Endodermal cell (in vitro differentiated cells): ENCODE measurements around the gene RASA2. TPM values are rescaled to one million over a fixed set of nuclear protein-coding genes. Genes with fewer than 3 reads are reported as not detected.

ENCODE experiments used
- DNase-seq: peaks from one replicate; pipeline ENCODE4 v3.0.0-alpha.2; 2017
- H3K27ac ChIP-seq: 2 replicates; pipeline ENCODE4 v1.5.1; 2013; ENCODE audit warnings: mild to moderate bottlenecking, low read depth, low read length, moderate library complexity
- H3K27me3 ChIP-seq: 2 replicates; pipeline ENCODE4 v1.6.1; 2013; ENCODE audit warnings: mild to moderate bottlenecking, low read length, moderate library complexity; ENCODE audit not compliant: insufficient read depth, control insufficient read depth, poor library complexity, severe bottlenecking
- H3K36me3 ChIP-seq: 2 replicates; pipeline ENCODE4 v1.7.0; 2013; ENCODE audit warnings: mild to moderate bottlenecking, low read length, moderate library complexity; ENCODE audit not compliant: control insufficient read depth, insufficient read depth
- H3K4me1 ChIP-seq: one replicate; pipeline ENCODE4 v1.7.0; 2013; ENCODE audit warnings: low read length; ENCODE audit not compliant: control insufficient read depth, insufficient read depth
- H3K4me3 ChIP-seq: 2 replicates; pipeline ENCODE4 v1.5.1; 2013; ENCODE audit warnings: mild to moderate bottlenecking, low read length, moderate library complexity
- H3K9ac ChIP-seq: 2 replicates; pipeline ENCODE4 v1.6.1; 2013; ENCODE audit warnings: mild to moderate bottlenecking, low read length, moderate library complexity; ENCODE audit not compliant: poor library complexity, severe bottlenecking; ENCODE audit errors: extremely low read depth
- H3K9me3 ChIP-seq: 2 replicates; pipeline ENCODE4 v1.6.1; 2013; ENCODE audit warnings: mild to moderate bottlenecking, low read length, moderate library complexity; ENCODE audit not compliant: control insufficient read depth
- H3K27ac Mint-ChIP-seq: 2 replicates; pipeline ENCODE4 v1.8.0; 2020; ENCODE audit warnings: mixed read lengths
- H3K27me3 Mint-ChIP-seq: 2 replicates; pipeline ENCODE4 v1.8.0; 2021; ENCODE audit warnings: mild to moderate bottlenecking, mixed read lengths; ENCODE audit not compliant: insufficient read depth
- H3K36me3 Mint-ChIP-seq: 2 replicates; pipeline ENCODE4 v1.8.0; 2020; ENCODE audit warnings: low read depth, mixed read lengths
- H3K4me1 Mint-ChIP-seq: 2 replicates; pipeline ENCODE4 v1.8.0; 2020; ENCODE audit warnings: mixed read lengths
- H3K4me3 Mint-ChIP-seq: 2 replicates; pipeline ENCODE4 v1.8.0; 2020; ENCODE audit warnings: mild to moderate bottlenecking, moderate library complexity, mixed read lengths
- H3K9me3 Mint-ChIP-seq: 2 replicates; pipeline ENCODE4 v1.8.0; 2020; ENCODE audit warnings: mild to moderate bottlenecking, mixed read lengths
- WGBS, 2 experiments: methylation state at CpG; one replicate each; pipeline versions ENCODE4 v1.1.5 to v1.1.7; 2013; ENCODE audit warnings: missing lambda C conversion rate in 2 of 2, mixed read lengths in 1 of 2; ENCODE audit not compliant: insufficient coverage in 1 of 2, insufficient read length in 1 of 2; 5-methylcytosine and 5-hydroxymethylcytosine counted together
- total RNA-seq, 2 donors: library from RNA; stranded (reverse); fragmentation: NEBNext Ultra II Directional in 1 of 2; extraction: Animal tissue kit (Norgen Biotek cat#: 25700) in 1 of 2; gene quantifications; 2 replicates in 1 of 2; 3 replicates in 1 of 2; pipeline ENCODE4 v1.2.1, GENCODE V29; 2021
- TF ChIP-seq, protein P1 (sequence below): fragments of 200-600 bp; sonication (generic); conservative IDR thresholded peaks from 2 replicates; pipeline ENCODE4 v1.5.0; 2021; ENCODE audit warnings: antibody characterized with exemption, mild to moderate bottlenecking

The RASA2 gene
- total RNA-seq, 2 donors from 2014 or later, result 20.5 to 25.0 TPM

DNA sequence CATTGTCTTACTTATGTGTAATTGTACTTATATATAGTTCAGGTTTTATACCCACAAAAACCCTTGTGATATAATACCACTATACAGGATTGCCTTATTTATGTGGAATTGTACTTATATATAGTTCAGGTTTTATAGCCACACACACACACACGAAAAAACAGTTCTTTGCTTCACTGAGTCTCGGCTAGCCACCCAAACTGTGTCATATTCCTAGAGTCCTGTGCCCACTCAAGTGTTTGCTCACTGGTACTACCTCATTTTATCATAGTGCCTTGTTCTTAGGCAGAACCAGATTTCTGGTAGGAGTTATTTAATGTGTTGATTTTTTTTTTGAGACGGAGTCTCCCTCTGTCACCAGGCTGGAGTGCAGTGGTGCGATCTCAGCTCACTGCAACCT is 12.5 kb downstream of the RASA2 start:
- peaks cover 11% of the 10 kb centered on the region for H3K36me3 ChIP-seq
- TF ChIP-seq, protein P1, sequence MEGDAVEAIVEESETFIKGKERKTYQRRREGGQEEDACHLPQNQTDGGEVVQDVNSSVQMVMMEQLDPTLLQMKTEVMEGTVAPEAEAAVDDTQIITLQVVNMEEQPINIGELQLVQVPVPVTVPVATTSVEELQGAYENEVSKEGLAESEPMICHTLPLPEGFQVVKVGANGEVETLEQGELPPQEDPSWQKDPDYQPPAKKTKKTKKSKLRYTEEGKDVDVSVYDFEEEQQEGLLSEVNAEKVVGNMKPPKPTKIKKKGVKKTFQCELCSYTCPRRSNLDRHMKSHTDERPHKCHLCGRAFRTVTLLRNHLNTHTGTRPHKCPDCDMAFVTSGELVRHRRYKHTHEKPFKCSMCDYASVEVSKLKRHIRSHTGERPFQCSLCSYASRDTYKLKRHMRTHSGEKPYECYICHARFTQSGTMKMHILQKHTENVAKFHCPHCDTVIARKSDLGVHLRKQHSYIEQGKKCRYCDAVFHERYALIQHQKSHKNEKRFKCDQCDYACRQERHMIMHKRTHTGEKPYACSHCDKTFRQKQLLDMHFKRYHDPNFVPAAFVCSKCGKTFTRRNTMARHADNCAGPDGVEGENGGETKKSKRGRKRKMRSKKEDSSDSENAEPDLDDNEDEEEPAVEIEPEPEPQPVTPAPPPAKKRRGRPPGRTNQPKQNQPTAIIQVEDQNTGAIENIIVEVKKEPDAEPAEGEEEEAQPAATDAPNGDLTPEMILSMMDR, result no peak
- H3K27ac ChIP-seq, result no peak overlapping the region
- H3K27ac Mint-ChIP-seq, result no peak overlapping the region
- no peak for DNase-seq
- no peak overlapping the region for H3K9ac ChIP-seq
- no peaks in the 10 kb centered on the region for H3K4me1 ChIP-seq
- H3K9me3 ChIP-seq, result no peaks in the 10 kb centered on the region
- H3K4me1 Mint-ChIP-seq, result peaks cover 5% of the 10 kb centered on the region
- H3K27me3 ChIP-seq, result no peaks in the 10 kb centered on the region
- H3K4me3 ChIP-seq, result no peak overlapping the region
- no peaks in the 10 kb centered on the region for H3K9me3 Mint-ChIP-seq
- H3K27me3 Mint-ChIP-seq, result no peaks in the 10 kb centered on the region
- no peak overlapping the region for H3K4me3 Mint-ChIP-seq
- peaks cover 2% of the 10 kb centered on the region for H3K36me3 Mint-ChIP-seq
- 97% methylated on average over 4 of the region's 4 CpGs; no CpG with 5 or more reads in 1 of the 2 experiments for WGBS, 2 experiments

DNA sequence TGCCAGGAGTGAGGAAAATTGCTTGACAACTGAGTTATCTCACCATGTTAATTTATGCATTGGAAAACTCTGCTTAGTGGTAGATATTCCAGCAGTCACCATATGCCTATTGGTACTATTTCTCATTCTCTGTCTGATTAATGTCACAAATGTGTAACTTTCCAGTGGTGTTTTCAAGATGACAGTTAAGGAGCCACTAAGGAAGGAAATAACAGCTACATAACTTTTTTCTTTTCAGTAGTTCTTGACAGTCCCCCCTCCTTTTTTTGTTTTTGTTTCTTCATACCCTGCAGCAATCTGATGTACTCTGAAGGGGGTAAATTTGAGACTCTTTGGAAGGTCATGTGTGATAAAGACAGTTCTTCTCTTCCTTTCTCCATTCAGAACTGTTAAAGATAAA is 13.1 kb downstream of the RASA2 start:
- H3K9me3 Mint-ChIP-seq, result no peaks in the 10 kb centered on the region
- H3K4me1 ChIP-seq, result no peaks in the 10 kb centered on the region
- H3K27me3 Mint-ChIP-seq, result no peaks in the 10 kb centered on the region
- peaks cover 11% of the 10 kb centered on the region for H3K36me3 ChIP-seq
- DNase-seq, result no peak
- TF ChIP-seq, protein P1, result no peak
- H3K9ac ChIP-seq, result no peak overlapping the region
- no peak overlapping the region for H3K27ac ChIP-seq
- no peaks in the 10 kb centered on the region for H3K9me3 ChIP-seq
- H3K36me3 Mint-ChIP-seq, result peaks cover 2% of the 10 kb centered on the region
- H3K4me3 Mint-ChIP-seq, result no peak overlapping the region
- H3K27ac Mint-ChIP-seq, result no peak overlapping the region
- no peaks in the 10 kb centered on the region for H3K27me3 ChIP-seq
- no peak overlapping the region for H3K4me3 ChIP-seq
- peaks cover 3% of the 10 kb centered on the region for H3K4me1 Mint-ChIP-seq

DNA sequence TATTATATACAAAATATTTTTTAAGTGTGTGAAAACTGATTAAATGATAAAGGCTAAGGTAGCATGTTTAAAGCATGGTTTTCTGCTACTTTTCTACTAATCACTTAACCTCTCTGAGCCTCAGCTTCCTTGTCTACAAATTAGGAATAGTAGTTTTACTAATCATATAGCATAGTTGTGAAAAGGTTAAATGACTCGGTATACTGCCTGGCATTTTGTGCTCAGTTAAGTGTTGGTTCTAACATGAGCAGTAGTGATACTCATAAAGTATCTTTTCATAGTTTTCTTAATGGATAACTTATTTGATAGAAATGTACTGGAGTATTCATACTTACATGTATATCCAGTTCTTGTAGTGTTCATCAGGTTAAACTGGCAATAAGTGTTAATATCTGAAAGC is 13.6 kb downstream of the RASA2 start:
- Mint-ChIP-seq H3K36me3 (peaks cover 2% of the 10 kb centered on the region), H3K9me3 (no peaks in the 10 kb centered on the region), H3K4me3 (no peak overlapping the region), H3K4me1 (peaks cover 3% of the 10 kb centered on the region), H3K27me3 (no peaks in the 10 kb centered on the region), H3K27ac (no peak overlapping the region)
- TF ChIP-seq, protein P1, result no peak
- WGBS, 2 experiments, result 93 to 100% methylated on average over 1 of the region's 1 CpG
- Histone ChIP-seq H3K27me3 (no peaks in the 10 kb centered on the region), H3K4me1 (no peaks in the 10 kb centered on the region), H3K4me3 (no peak overlapping the region), H3K9me3 (no peaks in the 10 kb centered on the region), H3K9ac (no peak overlapping the region), H3K27ac (no peak overlapping the region), H3K36me3 (peaks cover 11% of the 10 kb centered on the region)
- no peak for DNase-seq
